H1 (cell line): ENCODE results near the gene GRIA2. TPM values are rescaled to one million over a fixed set of nuclear protein-coding genes. Genes with fewer than 3 reads are reported as not detected.

Experiments
- ASH2L ChIP-seq: fragments of 200-600, 300-600 bp; sonication (generic); IDR thresholded peaks from one replicate; pipeline ENCODE4 v1.7.1; 2017; ENCODE audit warnings: low read length
- BCL11A ChIP-seq, 2 experiments: IDR thresholded peaks; one replicate each; pipeline ENCODE4 v1.6.1; 2011; ENCODE audit warnings: low read depth in 2 of 2, low read length in 2 of 2, mild to moderate bottlenecking in 2 of 2
- BRCA1 ChIP-seq: IDR thresholded peaks from 2 replicates; pipeline ENCODE4 v1.6.1; 2012; ENCODE audit warnings: low read depth, low read length, improper control_type of control experiment
- CBX5 ChIP-seq: fragments of 300-800, 300-1000 bp; sonication (generic); IDR thresholded peaks from 2 replicates; pipeline ENCODE4 v1.7.1; 2016; ENCODE audit warnings: antibody characterized with exemption, low read length, low read depth
- CHD2 ChIP-seq: IDR thresholded peaks from 2 replicates; pipeline ENCODE4 v1.6.1; 2012; ENCODE audit warnings: low read length, improper control_type of control experiment
- CHD7 ChIP-seq: fragments of 300-600 bp; sonication (generic); IDR thresholded peaks from 2 replicates; pipeline ENCODE4 v1.7.1; 2012; ENCODE audit warnings: low read length, moderate library complexity, mild to moderate bottlenecking, inconsistent platforms; ENCODE audit not compliant: insufficient replicate concordance
- KDM1A ChIP-seq: fragments of 200-600, 300-600 bp; sonication (generic); IDR thresholded peaks from 2 replicates; pipeline ENCODE4 v1.7.1; 2016; ENCODE audit warnings: mild to moderate bottlenecking, low read length, borderline replicate concordance
- MAFK ChIP-seq: IDR thresholded peaks from 2 replicates; pipeline ENCODE4 v1.6.1; 2012; ENCODE audit warnings: low read depth, mild to moderate bottlenecking, improper control_type of control experiment, low read length
- POLR2A ChIP-seq, 2 experiments: IDR thresholded peaks; 1 replicate in 1 of 2; 2 replicates in 1 of 2; pipeline ENCODE4 v1.6.1; 2011; ENCODE audit warnings: low read depth in 2 of 2, low read length in 2 of 2, mild to moderate bottlenecking in 2 of 2; ENCODE audit errors: control extremely low read depth in 1 of 2
- RBBP5 ChIP-seq: IDR thresholded peaks from 2 replicates; pipeline ENCODE4 v1.7.1; 2012; ENCODE audit warnings: low read depth, mild to moderate bottlenecking, inconsistent platforms, low read length, moderate library complexity, borderline replicate concordance
- SIRT6 ChIP-seq: IDR thresholded peaks from one replicate; pipeline ENCODE4 v1.7.1; 2012; ENCODE audit warnings: low read length, inconsistent platforms
- polyA plus RNA-seq, 7 experiments: library from polyadenylated mRNA; depleted of rRNA in 3 of 7; stranded (reverse) in 5 of 7; unstranded in 2 of 7; fragments of >200 nt in 5 of 7; fragments of 200-250 nt in 2 of 7; gene quantifications; 1 replicate in 5 of 7; 2 replicates in 1 of 7; 4 replicates in 1 of 7; pipeline versions ENCODE4 v1.2.1 to v1.2.3, GENCODE V29; 2011 to 2013; ENCODE audit warnings: missing spikeins in 2 of 7, mixed read lengths in 2 of 7
- total RNA-seq: library from RNA; stranded (reverse); fragmentation: NEBNext Ultra II Directional; extraction: Animal tissue kit (Norgen Biotek cat#: 25700); gene quantifications from 2 replicates; pipeline ENCODE4 v1.2.1, GENCODE V29; 2021

GRIA2 gene
- total and polyA plus RNA-seq, 2 of the 8 experiments (the other 6 are each of a cell fraction or from before 2014, with no cell fraction given): not detected

GRCh38 chr4:157223456-157223855 is 2.9 kb downstream of the GRIA2 start (continued):
- no peak for TF ChIP-seq CHD7
- no peak for TF ChIP-seq MAFK
- TF ChIP-seq ASH2L: no peak
- no peak for TF ChIP-seq RBBP5
- no peak for TF ChIP-seq BCL11A (IDR thresholded peaks at IDR 0.05; ENCODE audit: low read depth in 2 of 2, low read length in 2 of 2)
- TF ChIP-seq CBX5: no peak
- TF ChIP-seq SIRT6: no peak
- TF ChIP-seq KDM1A: no peak
- no peak for TF ChIP-seq CHD2
- TF ChIP-seq BRCA1: no peak
- TF ChIP-seq POLR2A (IDR thresholded peaks at IDR 0.05; ENCODE audit: control extremely low read depth in 1 of 2, low read depth in 2 of 2, low read length in 2 of 2): no peak
